ENCODE results near the gene UMODL1.
A peak's percentile ranks its signal among the peaks of the same experiment; 100 is the strongest.
"Not testable (repeated sequence)": the region's sequence is repeated elsewhere in the genome, so short reads cannot be mapped to it uniquely, and the experiment has no call there.

The UMODL1 gene

DNA sequence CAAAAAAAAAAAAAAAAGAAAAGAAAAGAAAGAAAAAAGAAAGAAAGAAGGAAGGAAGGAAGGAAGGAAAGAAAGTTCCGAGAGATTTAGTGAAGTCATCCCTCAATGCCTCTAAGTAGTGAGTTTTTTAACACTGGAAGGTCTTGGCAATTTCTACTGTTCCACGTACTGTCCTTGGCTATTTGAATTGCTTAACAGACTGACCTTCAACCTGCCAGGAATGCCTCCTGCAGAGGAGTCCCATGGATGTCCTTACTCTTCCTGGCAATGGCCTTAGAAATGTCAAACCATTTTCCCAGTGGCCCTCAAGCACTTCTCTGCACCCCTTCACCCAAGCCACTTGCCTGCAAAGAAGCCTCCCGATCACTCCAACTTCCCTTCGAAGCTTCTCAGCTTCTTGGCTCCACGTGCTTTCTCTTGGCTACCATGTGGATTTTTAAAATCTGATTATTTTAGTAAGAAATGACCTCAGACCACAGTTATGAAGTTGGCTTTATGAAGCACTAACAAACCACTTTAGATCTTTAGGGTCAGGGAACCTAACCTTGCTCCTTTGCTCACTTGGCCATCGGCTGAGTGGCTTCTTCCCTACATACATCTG lies 104.1 kb downstream of the UMODL1 start:
- no peak for DNase-seq

DNA sequence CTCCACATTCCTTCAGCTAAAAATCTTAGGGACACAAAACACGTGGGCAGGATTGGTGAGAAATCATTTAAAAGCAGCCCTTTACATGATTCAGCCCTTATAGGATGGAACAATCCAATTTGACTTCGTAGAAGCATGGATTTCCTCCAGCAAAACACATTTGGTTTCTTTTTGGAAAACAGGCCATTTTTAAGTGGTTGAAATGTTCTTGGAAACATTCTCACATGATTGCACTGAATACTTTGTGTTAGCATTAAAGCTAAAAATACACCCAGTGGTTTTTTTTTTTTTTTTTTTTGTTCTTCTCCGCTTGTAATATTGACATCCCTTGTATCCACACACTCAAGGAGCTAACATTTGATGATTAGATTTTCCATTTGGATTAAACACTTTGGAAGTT lies 105.7 kb downstream of the UMODL1 start:
- DNase-seq = no peak

DNA sequence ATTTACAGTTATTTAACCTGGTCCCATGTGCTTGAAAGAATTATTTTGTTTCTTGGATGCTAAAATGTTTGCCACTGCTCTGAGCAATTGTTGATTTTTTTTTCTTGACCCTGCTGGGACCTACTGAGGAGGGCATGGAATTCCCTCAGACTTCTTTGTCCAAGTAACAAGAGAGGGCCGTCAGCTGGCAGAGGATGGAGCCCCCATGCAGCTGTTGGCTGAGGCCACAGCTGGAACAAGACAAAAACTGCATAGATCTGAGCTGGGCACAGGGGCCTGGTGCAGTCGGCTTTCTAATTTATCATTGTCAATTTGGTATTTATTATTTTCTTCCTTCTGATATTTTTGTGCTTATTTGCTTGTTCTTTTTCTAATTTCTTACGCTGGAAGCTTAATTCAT lies 108.2 kb downstream of the UMODL1 start:
- DNase-seq = no peak

DNA sequence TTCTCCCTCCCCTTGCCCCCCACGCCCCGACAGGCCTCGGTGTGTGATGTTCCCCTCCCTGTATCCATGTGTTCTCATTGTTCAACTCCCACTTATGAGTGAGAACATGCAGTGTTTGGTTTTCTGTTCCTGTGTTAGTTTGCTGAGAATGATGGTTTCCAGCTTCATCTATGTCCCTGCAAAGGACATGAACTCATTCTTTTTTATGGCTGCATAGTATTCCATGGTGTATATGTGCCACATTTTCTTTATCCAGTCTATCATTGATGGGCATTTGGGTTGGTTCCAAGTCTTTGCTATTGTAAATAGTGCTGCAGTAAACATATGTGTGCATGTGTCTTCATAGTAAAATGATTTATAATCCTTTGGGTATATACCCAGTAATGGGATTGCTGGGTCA lies 108.9 kb downstream of the UMODL1 start:
- not testable (repeated sequence) for DNase-seq

DNA sequence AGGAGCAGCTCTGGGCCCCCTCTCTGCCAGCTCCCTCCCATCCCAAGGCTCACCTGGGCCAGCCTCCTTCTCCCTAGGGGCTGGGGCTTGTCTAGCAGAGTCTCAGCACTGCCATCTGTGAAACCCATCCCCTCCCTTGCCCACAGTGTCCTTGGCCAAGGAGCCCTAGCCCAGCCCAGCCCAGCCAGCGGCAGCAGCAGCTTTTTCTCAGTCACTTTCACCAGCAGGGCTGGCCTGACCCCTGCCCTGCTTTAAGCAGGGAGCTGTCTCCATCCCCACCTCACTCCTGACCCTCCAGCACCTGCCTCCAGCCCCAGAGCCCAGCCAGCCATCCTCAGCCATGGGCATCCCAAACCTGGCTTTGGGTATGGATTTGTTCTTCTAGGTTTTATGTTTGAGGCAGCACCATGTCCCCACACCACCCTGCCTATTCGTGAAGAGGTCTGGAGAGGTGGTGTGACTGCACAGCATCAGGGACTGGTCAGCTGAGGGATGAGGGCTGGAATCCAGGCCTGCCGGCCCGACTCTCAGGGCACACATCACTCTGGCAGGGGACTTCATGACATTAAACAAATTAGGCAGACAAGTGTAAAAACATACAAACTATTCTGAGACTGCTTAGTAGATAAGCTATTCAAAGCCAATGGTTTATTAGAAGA lies 111.7 kb downstream of the UMODL1 start:
- DNase-seq = no peak

DNA sequence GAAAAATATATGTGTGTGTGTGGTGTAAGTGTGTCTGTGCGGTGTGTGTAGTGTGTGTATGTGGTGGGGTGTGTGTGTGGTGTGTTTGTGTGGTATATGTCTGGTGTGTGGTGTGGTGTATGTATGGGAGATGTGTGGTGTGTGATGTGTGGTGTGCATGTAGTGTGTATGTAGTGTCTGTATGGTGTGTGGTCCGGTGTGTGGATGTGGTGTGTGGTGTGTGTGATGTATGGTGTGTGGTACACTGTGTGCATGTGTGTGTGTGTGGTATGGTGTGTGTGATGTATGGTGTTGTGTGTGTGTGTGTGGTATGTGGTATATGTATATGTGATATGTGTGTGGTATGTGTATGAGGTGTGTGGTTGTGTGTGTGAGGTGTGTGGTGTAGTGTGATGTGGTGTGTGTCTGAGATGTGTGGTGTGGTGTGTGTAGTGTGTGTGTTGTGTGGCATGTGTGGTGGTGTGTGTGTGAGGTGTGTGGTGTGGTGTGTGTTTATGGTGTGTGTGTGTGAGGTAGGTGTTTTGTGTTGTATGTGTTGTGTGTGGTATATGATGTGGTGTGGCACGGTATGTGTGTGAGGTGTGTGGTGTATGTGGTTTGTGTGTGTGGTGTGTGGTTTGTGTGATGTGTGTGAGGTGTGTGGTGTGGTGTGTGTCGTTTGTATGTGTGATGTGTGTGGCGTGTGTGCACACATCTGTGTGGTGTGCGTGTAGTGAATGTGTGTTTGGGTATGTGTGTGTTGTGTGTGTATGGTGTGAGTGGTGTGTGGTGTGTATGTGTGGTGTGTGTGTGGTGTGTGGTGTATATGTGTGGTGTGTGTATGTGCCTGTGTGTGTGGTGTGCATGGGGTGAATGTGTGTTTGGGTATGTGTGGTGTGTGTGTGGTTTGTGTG lies 112.5 kb downstream of the UMODL1 start:
- no peak for DNase-seq

DNA sequence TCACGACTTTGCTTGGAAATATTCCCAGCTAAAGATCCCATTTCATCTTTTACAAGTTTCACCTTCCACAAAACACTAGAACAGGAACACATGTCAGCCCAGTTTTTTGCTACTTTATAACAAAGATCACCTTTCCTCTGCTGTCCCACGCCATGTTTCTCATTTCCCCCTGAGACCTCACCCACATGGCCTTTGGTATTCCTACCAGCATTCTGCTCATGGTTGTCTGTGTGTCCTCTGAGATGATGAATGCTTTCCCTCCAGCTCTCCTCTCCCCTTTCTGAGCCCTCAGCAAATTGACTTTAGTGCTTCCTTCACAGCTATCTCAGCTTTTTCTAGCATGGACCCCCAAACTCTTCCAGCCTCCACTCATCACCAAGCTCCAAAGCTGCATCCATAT lies 115.5 kb downstream of the UMODL1 start:
- no peak for DNase-seq

DNA sequence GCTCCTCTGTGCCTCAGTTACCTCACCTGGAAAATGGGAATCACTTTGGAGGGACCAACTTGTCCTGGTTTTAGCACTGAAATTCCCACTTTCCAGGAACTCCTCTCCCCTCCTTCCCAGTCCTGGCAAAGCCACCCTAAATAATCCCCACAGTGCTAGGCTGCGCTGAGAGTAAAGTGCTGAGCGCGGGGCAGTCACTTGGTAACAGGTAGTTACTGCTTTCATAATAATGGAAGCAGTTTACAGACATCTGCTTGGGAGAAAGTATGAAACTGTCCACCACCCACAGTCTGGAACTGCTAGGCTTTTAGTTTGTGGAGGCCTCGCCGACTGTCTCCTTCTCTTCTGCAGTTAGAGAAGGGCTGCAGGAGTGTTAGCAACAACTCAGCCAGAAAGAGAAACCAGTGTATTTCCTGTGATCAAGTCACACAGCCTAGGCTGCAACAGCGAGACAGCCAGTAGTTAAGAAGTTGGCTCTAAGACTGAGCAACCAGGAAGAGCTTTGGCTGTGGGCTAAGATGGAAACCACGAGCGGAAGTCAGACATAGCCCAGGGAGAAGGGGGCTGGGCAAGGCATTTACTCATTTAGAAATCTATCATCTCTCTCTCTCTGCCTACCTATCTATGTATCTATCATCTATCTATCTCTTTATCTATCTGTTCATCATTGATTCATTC lies 117.0 kb downstream of the UMODL1 start:
- peak; percentile 95 for DNase-seq

DNA sequence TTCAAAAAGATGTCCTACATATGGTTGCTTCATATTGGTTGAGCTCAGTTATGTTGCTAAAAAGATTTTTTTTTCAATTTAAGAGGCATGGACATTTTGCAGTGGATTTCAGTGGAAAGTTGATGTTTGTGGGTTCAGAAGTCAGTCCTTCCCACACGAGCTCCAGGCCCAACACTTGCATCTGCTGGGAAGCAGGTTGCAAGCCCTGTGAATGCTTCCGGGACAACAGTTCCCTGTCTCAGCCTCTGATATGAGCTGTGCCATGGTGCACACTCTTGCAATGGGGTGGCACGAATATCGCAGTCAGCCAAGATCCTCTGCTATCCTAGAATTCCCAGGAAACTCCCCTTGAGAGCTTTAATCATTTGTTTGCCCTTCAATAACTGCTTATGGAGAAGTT lies 117.5 kb downstream of the UMODL1 start:
- DNase-seq = no peak

DNA sequence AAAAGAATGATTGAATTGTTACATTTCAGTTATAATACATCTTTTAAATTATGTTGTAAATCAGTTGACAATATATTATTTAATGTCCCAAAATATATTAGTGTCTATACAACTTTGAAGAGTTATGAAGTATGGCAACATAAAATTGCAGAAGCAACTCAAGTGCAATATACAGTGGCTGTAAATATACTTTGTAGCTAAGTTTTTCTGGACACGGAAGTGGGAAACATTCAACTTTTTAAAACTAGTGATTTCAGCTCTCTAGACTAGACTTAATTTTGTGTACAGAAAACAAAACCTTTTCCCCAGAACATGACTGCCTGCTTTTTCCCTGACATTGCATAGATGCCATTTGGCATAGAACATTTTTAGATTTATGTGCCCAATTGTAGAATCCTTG lies 118.3 kb downstream of the UMODL1 start:
- peak; percentile 17 for DNase-seq

DNA sequence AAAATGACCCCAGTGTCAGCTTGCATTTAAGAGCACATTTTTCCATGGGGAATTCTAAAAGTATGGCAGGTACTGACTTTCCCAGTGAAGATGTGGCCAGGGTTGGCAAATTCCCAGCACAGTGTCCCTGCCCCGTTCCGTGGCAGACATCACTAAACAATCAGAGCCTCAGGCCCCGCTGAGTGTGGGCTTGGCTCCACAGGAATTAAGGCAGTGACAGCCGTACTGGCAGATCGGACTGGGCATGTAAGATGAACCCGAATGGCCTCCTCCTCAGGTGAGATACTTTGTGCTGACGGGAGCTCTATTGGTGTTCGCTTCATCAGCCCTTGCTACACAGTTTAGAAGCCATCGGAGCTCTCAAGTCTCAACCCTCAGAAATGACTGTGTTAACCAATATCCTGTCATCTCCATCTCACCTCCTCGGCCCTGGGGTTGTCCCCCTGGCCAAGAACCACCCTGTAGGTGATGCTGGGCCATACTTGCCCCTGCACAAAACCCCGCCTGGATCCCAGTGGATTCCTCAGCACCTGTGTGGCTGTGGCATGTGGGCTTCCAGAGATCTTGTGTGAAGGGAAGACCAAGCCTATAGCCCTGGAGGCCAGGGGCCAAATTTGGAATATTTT lies 118.9 kb downstream of the UMODL1 start:
- no peak for DNase-seq

DNA sequence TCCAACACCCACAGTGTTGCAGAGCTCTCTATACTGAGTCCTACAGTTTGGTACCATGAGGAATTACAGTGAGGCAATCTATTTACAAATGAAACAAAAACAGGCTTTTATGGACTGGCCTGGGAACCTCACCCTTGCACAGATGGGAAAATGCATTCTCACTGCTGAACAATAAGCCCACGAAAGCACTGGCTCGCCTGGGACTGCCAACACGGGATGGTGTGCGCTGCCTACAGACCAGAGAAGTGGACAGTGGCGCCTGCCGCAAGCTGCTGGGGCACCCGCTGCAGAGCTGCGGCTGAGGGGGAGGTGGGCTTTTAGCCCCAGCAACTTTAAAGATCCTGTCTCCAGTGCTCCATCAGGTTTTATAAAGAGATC lies 119.4 kb downstream of the UMODL1 start:
- no peak for DNase-seq

DNA sequence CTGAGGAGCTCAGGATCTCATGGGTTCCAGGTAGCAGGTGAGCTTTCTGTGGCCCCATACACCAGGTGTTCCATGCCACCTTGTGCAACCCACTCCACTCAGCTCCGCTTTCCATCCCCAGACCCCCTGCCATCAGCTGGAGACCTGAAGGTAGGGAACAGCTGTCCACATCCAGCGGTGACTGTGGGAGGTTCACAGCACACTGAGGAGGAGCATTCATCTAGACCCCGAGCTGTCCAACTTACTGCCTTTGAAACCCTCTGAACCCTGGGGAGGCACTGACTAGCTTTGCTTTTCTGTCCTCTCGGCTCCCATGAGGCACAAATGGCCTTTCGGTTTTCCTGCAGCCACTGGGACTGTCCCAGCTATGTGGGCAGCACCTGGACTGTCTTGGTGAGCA lies 119.9 kb downstream of the UMODL1 start:
- DNase-seq = no peak

DNA sequence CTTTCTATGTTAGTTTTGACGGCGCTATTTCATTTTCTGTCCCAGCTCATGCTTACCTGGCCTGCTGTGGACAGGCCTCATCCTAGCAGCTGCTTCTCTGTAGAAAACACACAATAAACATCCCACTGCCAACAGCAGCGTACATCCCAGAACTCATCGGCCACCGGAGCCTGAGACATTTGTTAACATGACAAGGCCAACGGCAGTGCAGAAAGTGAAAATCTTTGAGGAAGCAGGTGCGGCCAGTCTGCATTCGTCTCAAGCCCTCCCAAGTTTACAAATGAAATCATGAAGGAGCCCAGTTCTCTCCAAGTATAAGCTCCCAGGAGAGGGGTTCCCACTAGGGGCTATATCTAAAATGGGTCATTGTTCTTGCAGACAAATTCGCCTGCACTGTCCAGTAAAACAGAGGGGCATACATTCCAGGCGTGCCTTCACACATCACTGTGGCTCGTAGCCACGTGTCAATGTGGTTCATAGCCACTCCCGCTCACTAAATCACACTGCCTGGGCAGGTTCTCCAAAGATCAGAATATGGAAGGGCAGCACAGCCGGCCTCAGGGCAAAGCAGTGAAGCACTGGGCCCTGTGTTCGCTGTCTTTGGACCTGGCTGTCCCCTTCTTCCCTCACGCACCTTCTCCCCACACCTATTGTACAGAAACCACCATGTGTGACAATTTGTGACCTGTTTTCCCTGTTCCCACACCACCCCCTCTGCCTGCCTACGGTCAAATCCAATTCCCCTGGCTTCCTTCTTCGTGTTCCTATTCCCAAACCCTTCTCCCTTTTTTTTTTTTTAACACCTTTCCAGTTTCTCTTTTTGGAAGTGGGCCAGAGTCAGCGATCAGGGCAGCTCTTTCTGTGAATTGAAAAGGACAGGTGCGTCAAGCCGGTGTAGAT lies 120.8 kb downstream of the UMODL1 start:
- DNase-seq = no peak
